ENCODE results near the gene MPRIP. TPM values are rescaled to one million over a fixed set of nuclear protein-coding genes. Genes with fewer than 3 reads are reported as not detected.

MPRIP gene
- total and polyA plus RNA-seq, 2 of the 13 experiments (the other 11 are each of a cell fraction or from before 2014, with no cell fraction given) = 50.2 to 52.4 TPM

DNA sequence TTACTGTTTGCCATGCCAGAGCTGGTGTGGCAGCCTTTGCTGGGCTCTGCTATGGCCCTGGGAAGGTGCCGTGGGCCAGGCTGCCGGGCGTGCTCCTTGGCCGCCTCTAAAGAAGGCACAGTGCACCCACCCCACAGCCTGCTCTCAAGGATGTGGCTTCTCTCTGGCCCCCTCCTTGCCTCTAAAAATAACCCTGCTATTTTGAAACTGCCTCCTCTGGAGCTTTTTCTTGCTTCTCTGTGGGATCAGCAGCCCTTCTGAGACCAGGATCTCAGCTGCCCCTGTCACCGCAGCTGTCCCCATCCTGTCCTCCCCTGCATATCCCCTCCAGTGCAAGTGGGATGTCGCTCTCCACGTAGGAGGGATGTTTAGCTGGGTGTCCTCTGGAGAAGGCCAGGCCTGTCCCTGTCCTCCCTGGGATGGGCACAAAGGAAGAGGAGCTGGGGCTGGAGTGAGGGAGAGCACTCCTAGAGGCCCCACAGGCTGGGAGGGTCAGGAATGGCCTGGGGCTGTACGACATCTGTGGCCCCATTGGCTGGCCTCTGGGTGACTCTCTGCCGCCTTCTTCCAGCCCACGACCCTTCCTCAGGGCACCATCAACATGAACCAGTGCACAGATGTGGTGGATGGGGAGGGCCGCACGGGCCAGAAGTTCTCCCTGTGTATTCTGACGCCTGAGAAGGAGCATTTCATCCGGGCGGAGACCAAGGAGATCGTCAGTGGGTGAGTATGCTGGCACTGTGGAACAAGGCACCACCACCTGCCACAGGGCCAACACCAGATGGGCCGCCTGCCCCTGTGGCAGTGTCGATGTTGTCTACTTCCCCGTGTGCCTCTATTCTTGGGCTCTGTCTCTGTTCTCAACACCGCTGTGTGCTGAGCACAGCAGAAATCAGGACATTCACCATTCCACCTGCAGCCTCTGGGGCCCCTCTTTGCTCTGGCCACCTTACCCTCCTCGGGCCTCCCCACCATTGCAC, 84.2 kb downstream of the MPRIP start:
- FAIRE-seq = no peak
- Histone ChIP-seq H4K20me1 (ENCODE audit: insufficient read depth, low read length) (0 out of 2 replicates have a peak, but pooled peaks cover 4% of the 10 kb centered on the region), H3K79me2 (ENCODE audit: insufficient read depth, low read length) (no peaks in the 10 kb centered on the region), H3K4me2 (ENCODE audit: low read depth, low read length) (no peak overlapping the region), H3K9me3 (ENCODE audit: low read length) (no peaks in the 10 kb centered on the region), H2AFZ (ENCODE audit: low read length) (no peak overlapping the region), H3K27ac (ENCODE audit: extremely low read length, insufficient read depth, low read length) (no peak overlapping the region), H3K36me3 (replicated peaks in 1 of 2; ENCODE audit: control insufficient read depth in 1 of 2, insufficient read depth in 2 of 2, low read length in 2 of 2) (peaks cover 9 to 23% of the 10 kb centered on the region in 2 experiments; a peak in 4 of 5 replicates), H3K4me1 (ENCODE audit: insufficient read depth, low read length) (peaks cover 7% of the 10 kb centered on the region), H3K4me3 (replicated peaks in 1 of 3; ENCODE audit: insufficient read depth in 1 of 3, low read depth in 2 of 3, low read length in 3 of 3) (no peak overlapping the region), H3K27me3 (ENCODE audit: control insufficient read depth in 1 of 2, insufficient read depth in 2 of 2, low read length in 2 of 2) (no peaks in the 10 kb centered on the region; a peak in 1 of 5 replicates), H3K9ac (ENCODE audit: insufficient read depth, low read depth, low read length) (no peak overlapping the region)
- intact Hi-C loops (cut with micrococcal nuclease; ENCODE audit: unreplicated experiment) = no loop called here
- WGBS (ENCODE audit: low lambda C conversion rate) = 95% methylated on average over 14 of the region's 21 CpGs
- ChIA-PET POLR2A (no interaction called here), CTCF (ENCODE audit: low intra/inter-chr PET ratio, low total read pairs) (no interaction called here)
- in situ Hi-C loops (cut with HindIII; ENCODE audit: extremely low pct_ligation_motif_present, low pct_unique_long_range_greater_than_20kb) = no loop called here
- no peak for DNase-seq (ENCODE audit: low spot score)
- BruUV-seq (replicated peaks) = no TSS peak
- TF ChIP-seq ZFY (CRISPR knock-in tag; IDR thresholded peaks at IDR 0.05) = no peak
- TF ChIP-seq ZBTB38 (CRISPR knock-in tag; IDR thresholded peaks at IDR 0.05) = no peak
- no peak for TF ChIP-seq FOXJ3 (CRISPR knock-in tag; IDR thresholded peaks at IDR 0.05; ENCODE audit: borderline replicate concordance)
- TF ChIP-seq CENPX (CRISPR knock-in tag; IDR thresholded peaks at IDR 0.05) = no peak
- no peak for TF ChIP-seq JUN (CRISPR knock-in tag; IDR thresholded peaks at IDR 0.05)
- TF ChIP-seq KLF9 (CRISPR knock-in tag; IDR thresholded peaks at IDR 0.05; ENCODE audit: low read depth) = no peak
- no peak for TF ChIP-seq ZNF878 (CRISPR knock-in tag; IDR thresholded peaks at IDR 0.05)
- TF ChIP-seq, protein P1, sequence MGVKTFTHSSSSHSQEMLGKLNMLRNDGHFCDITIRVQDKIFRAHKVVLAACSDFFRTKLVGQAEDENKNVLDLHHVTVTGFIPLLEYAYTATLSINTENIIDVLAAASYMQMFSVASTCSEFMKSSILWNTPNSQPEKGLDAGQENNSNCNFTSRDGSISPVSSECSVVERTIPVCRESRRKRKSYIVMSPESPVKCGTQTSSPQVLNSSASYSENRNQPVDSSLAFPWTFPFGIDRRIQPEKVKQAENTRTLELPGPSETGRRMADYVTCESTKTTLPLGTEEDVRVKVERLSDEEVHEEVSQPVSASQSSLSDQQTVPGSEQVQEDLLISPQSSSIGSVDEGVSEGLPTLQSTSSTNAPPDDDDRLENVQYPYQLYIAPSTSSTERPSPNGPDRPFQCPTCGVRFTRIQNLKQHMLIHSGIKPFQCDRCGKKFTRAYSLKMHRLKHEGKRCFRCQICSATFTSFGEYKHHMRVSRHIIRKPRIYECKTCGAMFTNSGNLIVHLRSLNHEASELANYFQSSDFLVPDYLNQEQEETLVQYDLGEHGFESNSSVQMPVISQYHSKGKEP (CRISPR knock-in tag; IDR thresholded peaks at IDR 0.05) = no peak
- TF ChIP-seq HES4 (CRISPR knock-in tag; IDR thresholded peaks at IDR 0.05; ENCODE audit: borderline replicate concordance) = no peak
- TF ChIP-seq ZNF138 (CRISPR knock-in tag; IDR thresholded peaks at IDR 0.05; ENCODE audit: low read depth) = no peak
- TF ChIP-seq ZNF790 (CRISPR knock-in tag; IDR thresholded peaks at IDR 0.05; ENCODE audit: borderline replicate concordance) = no peak
- no peak for TF ChIP-seq TGIF2 (CRISPR knock-in tag; IDR thresholded peaks at IDR 0.05)
- TF ChIP-seq, protein P2, sequence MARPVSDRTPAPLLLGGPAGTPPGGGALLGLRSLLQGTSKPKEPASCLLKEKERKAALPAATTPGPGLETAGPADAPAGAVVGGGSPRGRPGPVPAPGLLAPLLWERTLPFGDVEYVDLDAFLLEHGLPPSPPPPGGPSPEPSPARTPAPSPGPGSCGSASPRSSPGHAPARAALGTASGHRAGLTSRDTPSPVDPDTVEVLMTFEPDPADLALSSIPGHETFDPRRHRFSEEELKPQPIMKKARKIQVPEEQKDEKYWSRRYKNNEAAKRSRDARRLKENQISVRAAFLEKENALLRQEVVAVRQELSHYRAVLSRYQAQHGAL (CRISPR knock-in tag; IDR thresholded peaks at IDR 0.05; ENCODE audit: not compliant biosample characterization) = no peak
- TF ChIP-seq ISX (CRISPR knock-in tag; conservative IDR thresholded peaks at IDR 0.05) = no peak
- no peak for TF ChIP-seq ARNT (IDR thresholded peaks at IDR 0.05)
- no peak for TF ChIP-seq GATAD2A (CRISPR knock-in tag; IDR thresholded peaks at IDR 0.05)
- no peak for ATAC-seq
